Measurements from ENCODE around the gene KIF2C. TPM values are rescaled to one million over a fixed set of nuclear protein-coding genes. Genes with fewer than 3 reads are reported as not detected.

Gene KIF2C
- total and polyA plus RNA-seq, 9 of the 15 experiments (the other 6 are each of a cell fraction or from before 2014, with no cell fraction given): 84.9 to 226 (median 169) TPM

DNA sequence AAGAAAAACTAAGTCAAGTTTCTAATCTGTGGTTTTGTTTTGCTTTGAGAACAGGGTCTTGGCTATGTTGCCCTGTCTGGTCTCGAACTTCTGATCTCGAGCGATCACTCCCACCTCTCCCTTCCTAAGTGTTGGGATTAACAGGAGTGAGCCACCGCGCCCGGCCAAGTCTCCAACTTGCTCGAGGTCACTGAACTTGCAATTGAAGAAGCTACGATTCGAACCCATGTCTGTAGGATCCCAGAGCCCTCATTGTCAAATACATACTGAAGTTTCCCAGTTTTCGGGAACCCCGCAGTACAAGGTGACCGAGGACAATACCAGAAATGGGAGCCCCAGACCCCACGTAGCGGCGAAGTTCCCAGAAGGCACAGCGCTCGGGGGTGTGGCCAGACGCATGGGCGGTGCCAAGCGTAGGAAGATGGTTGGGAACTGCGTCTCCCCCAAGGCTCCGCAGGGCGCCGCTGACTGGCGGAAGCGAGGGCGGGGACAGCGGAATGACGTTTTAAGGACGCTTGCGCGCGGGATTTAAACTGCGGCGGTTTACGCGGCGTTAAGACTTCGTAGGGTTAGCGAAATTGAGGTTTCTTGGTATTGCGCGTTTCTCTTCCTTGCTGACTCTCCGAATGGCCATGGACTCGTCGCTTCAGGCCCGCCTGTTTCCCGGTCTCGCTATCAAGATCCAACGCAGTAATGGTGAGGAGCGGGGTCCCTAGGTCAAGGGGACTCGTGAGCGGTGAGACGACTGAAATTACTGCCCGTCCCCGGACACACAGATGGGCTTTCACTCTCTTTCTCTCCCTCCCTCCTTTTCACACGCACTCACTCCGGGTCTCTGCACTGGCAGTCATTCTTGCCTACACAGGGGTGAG, at the start of gene KIF2C (continued):
- no peak for TF ChIP-seq MXD1 (CRISPR knock-in tag; IDR thresholded peaks at IDR 0.05; ENCODE audit: borderline replicate concordance, poor library complexity, severe bottlenecking)
- TF ChIP-seq, protein P1, sequence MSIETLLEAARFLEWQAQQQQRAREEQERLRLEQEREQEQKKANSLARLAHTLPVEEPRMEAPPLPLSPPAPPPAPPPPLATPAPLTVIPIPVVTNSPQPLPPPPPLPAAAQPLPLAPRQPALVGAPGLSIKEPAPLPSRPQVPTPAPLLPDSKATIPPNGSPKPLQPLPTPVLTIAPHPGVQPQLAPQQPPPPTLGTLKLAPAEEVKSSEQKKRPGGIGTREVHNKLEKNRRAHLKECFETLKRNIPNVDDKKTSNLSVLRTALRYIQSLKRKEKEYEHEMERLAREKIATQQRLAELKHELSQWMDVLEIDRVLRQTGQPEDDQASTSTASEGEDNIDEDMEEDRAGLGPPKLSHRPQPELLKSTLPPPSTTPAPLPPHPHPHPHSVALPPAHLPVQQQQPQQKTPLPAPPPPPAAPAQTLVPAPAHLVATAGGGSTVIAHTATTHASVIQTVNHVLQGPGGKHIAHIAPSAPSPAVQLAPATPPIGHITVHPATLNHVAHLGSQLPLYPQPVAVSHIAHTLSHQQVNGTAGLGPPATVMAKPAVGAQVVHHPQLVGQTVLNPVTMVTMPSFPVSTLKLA (conservative IDR thresholded peaks at IDR 0.05): peak; percentile 81 to 89; a peak in 3 of 4 replicates
- TF ChIP-seq ZZZ3 (IDR thresholded peaks at IDR 0.05): no peak
- TF ChIP-seq, protein P2, sequence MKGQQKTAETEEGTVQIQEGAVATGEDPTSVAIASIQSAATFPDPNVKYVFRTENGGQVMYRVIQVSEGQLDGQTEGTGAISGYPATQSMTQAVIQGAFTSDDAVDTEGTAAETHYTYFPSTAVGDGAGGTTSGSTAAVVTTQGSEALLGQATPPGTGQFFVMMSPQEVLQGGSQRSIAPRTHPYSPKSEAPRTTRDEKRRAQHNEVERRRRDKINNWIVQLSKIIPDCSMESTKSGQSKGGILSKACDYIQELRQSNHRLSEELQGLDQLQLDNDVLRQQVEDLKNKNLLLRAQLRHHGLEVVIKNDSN (CRISPR knock-in tag; IDR thresholded peaks at IDR 0.05): no peak
- 0 out of 2 replicates have a peak, but pooled peaks have one; percentile 32 for TF ChIP-seq FOSL1 (tag; conservative IDR thresholded peaks at IDR 0.05)
- TF ChIP-seq EP400 (IDR thresholded peaks at IDR 0.05): peak; percentile 99
- 0 out of 2 replicates have a peak, but pooled peaks have one; percentile 10 for TF ChIP-seq HDAC8 (tag; IDR thresholded peaks at IDR 0.05)
- TF ChIP-seq NCOA6 (IDR thresholded peaks at IDR 0.05): peak; percentile 89
- no peak for TF ChIP-seq ZNF224 (CRISPR knock-in tag; IDR thresholded peaks at IDR 0.05)
- TF ChIP-seq E2F3 (CRISPR knock-in tag; IDR thresholded peaks at IDR 0.05): peak; percentile 70; the same call in 1 of the 2 replicates
- TF ChIP-seq, protein P3, sequence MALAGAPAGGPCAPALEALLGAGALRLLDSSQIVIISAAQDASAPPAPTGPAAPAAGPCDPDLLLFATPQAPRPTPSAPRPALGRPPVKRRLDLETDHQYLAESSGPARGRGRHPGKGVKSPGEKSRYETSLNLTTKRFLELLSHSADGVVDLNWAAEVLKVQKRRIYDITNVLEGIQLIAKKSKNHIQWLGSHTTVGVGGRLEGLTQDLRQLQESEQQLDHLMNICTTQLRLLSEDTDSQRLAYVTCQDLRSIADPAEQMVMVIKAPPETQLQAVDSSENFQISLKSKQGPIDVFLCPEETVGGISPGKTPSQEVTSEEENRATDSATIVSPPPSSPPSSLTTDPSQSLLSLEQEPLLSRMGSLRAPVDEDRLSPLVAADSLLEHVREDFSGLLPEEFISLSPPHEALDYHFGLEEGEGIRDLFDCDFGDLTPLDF (CRISPR knock-in tag; IDR thresholded peaks at IDR 0.05): peak; percentile 97
- TF ChIP-seq TAF9B (IDR thresholded peaks at IDR 0.05; ENCODE audit: partially characterized antibody): peak; percentile 89
- TF ChIP-seq POLR2H (tag; IDR thresholded peaks at IDR 0.05; ENCODE audit: low read depth): peak; percentile 97
- peak; percentile 96 for TF ChIP-seq SRSF3 (IDR thresholded peaks at IDR 0.05; ENCODE audit: insufficient read depth, low read length)
- no peak for TF ChIP-seq RUNX1 (IDR thresholded peaks at IDR 0.05; ENCODE audit: low read depth)
- 0 out of 2 replicates have a peak, but pooled peaks have one; percentile 9 for TF ChIP-seq ZEB2 (IDR thresholded peaks at IDR 0.05)
- TF ChIP-seq SMAD4 (CRISPR knock-in tag; conservative IDR thresholded peaks at IDR 0.05): peak; percentile 64; the same call in 1 of the 2 replicates
- peak; percentile 95 for TF ChIP-seq PHF8 (IDR thresholded peaks at IDR 0.05; ENCODE audit: borderline replicate concordance, low read length)
- no peak; the same call in 1 of the 2 replicates for TF ChIP-seq ZNF583 (CRISPR knock-in tag; IDR thresholded peaks at IDR 0.05)
- TF ChIP-seq, protein P4, sequence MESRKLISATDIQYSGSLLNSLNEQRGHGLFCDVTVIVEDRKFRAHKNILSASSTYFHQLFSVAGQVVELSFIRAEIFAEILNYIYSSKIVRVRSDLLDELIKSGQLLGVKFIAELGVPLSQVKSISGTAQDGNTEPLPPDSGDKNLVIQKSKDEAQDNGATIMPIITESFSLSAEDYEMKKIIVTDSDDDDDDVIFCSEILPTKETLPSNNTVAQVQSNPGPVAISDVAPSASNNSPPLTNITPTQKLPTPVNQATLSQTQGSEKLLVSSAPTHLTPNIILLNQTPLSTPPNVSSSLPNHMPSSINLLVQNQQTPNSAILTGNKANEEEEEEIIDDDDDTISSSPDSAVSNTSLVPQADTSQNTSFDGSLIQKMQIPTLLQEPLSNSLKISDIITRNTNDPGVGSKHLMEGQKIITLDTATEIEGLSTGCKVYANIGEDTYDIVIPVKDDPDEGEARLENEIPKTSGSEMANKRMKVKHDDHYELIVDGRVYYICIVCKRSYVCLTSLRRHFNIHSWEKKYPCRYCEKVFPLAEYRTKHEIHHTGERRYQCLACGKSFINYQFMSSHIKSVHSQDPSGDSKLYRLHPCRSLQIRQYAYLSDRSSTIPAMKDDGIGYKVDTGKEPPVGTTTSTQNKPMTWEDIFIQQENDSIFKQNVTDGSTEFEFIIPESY (CRISPR knock-in tag; IDR thresholded peaks at IDR 0.05): no peak; the same call in 1 of the 2 replicates

Measured in K562 (cell line).